Measurements from ENCODE around the gene HCFC2. TPM values are rescaled to one million over a fixed set of nuclear protein-coding genes. Genes with fewer than 3 reads are reported as not detected.

Gene HCFC2
- total and polyA plus RNA-seq, 9 of the 15 experiments (the other 6 are each of a cell fraction or from before 2014, with no cell fraction given) = 1.2 to 6.5 (median 3.8) TPM

DNA sequence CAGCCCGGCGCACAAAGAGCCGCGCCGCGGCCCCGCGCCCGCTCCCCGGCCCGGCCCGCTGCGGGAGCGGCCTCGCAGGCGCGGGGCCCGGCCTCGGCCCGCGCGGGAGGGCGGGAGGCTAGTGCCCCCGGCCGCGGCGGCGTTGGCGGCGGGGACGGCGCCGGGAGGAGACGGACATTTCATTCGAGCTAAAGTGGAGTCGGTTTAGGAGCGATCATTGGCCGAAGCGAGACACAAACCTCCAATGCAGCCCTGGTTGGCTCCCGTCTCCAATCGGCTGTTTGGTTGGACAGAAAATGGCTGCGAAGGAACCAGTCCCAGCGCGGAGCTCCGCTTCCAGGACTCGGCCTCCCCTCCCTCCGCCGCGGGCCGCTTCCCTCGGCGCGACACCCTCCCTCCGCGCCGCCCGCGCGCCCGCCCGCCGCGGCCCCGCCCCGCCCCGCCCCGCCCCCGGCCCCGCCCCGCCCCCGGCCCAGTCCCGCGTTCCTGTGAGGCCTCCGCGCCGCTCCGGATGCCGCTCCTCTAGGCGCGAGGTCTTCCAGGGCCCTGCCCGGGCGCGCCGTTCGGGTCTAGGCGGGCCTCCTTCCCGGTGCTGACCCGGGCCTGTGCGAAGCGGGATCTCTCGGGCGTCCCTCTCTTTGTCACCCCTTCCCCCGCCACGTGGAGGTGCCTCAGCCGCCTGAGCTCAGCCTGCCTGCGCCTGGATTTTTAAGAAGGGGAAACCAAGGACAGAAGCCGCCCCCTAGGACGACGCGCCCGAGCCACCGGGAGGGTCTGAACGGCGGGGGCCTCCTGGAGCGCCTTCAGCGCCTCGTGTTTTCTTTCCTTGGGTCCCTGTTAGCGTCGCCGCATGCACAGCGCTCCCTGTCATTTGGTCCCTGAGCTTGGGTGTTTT lies 73.8 kb downstream of the HCFC2 start, which contains the start of gene NFYB (continued):
- no peak for TF ChIP-seq ZNF77 (CRISPR knock-in tag; IDR thresholded peaks at IDR 0.05)
- TF ChIP-seq ZNF445 (CRISPR knock-in tag; IDR thresholded peaks at IDR 0.05; ENCODE audit: low read depth) = no peak
- TF ChIP-seq HNRNPK (IDR thresholded peaks at IDR 0.05; ENCODE audit: low read depth, low read length, poor library complexity, severe bottlenecking) = no peak
- TF ChIP-seq, protein P1, sequence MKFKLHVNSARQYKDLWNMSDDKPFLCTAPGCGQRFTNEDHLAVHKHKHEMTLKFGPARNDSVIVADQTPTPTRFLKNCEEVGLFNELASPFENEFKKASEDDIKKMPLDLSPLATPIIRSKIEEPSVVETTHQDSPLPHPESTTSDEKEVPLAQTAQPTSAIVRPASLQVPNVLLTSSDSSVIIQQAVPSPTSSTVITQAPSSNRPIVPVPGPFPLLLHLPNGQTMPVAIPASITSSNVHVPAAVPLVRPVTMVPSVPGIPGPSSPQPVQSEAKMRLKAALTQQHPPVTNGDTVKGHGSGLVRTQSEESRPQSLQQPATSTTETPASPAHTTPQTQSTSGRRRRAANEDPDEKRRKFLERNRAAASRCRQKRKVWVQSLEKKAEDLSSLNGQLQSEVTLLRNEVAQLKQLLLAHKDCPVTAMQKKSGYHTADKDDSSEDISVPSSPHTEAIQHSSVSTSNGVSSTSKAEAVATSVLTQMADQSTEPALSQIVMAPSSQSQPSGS (CRISPR knock-in tag; IDR thresholded peaks at IDR 0.05) = no peak
- peak; percentile 31 for TF ChIP-seq SP2 (IDR thresholded peaks at IDR 0.05; ENCODE audit: extremely low read depth, low read depth, low read length, poor library complexity, severe bottlenecking)
- TF ChIP-seq, protein P2, sequence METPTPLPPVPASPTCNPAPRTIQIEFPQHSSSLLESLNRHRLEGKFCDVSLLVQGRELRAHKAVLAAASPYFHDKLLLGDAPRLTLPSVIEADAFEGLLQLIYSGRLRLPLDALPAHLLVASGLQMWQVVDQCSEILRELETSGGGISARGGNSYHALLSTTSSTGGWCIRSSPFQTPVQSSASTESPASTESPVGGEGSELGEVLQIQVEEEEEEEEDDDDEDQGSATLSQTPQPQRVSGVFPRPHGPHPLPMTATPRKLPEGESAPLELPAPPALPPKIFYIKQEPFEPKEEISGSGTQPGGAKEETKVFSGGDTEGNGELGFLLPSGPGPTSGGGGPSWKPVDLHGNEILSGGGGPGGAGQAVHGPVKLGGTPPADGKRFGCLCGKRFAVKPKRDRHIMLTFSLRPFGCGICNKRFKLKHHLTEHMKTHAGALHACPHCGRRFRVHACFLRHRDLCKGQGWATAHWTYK (CRISPR knock-in tag; IDR thresholded peaks at IDR 0.05) = no peak
- peak; percentile 78 for TF ChIP-seq NFYB (IDR thresholded peaks at IDR 0.05; ENCODE audit: extremely low read depth, insufficient read length)
- TF ChIP-seq, protein P3, sequence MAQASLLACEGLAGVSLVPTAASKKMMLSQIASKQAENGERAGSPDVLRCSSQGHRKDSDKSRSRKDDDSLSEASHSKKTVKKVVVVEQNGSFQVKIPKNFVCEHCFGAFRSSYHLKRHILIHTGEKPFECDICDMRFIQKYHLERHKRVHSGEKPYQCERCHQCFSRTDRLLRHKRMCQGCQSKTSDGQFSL (CRISPR knock-in tag; IDR thresholded peaks at IDR 0.05) = no peak
- TF ChIP-seq, protein P3 (tag; IDR thresholded peaks at IDR 0.05) = no peak
- TF ChIP-seq HDAC8 (tag; IDR thresholded peaks at IDR 0.05) = peak; percentile 58; the same call in 1 of the 2 replicates
- TF ChIP-seq TCF7L2 (IDR thresholded peaks at IDR 0.05; ENCODE audit: low read depth, low read length) = no peak
- TF ChIP-seq PTRF (tag; IDR thresholded peaks at IDR 0.05) = no peak
- TF ChIP-seq, protein P4, sequence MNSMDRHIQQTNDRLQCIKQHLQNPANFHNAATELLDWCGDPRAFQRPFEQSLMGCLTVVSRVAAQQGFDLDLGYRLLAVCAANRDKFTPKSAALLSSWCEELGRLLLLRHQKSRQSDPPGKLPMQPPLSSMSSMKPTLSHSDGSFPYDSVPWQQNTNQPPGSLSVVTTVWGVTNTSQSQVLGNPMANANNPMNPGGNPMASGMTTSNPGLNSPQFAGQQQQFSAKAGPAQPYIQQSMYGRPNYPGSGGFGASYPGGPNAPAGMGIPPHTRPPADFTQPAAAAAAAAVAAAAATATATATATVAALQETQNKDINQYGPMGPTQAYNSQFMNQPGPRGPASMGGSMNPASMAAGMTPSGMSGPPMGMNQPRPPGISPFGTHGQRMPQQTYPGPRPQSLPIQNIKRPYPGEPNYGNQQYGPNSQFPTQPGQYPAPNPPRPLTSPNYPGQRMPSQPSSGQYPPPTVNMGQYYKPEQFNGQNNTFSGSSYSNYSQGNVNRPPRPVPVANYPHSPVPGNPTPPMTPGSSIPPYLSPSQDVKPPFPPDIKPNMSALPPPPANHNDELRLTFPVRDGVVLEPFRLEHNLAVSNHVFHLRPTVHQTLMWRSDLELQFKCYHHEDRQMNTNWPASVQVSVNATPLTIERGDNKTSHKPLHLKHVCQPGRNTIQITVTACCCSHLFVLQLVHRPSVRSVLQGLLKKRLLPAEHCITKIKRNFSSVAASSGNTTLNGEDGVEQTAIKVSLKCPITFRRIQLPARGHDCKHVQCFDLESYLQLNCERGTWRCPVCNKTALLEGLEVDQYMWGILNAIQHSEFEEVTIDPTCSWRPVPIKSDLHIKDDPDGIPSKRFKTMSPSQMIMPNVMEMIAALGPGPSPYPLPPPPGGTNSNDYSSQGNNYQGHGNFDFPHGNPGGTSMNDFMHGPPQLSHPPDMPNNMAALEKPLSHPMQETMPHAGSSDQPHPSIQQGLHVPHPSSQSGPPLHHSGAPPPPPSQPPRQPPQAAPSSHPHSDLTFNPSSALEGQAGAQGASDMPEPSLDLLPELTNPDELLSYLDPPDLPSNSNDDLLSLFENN (IDR thresholded peaks at IDR 0.05; ENCODE audit: low read depth in 2 of 2, low read length in 2 of 2) = no peak; a peak in 1 of 4 replicates
- no peak for TF ChIP-seq JUN (IDR thresholded peaks at IDR 0.05; ENCODE audit: borderline replicate concordance, low read depth, low read length)
- TF ChIP-seq JUN (CRISPR knock-in tag; IDR thresholded peaks at IDR 0.05; ENCODE audit: borderline replicate concordance) = no peak
- TF ChIP-seq ESRRA (IDR thresholded peaks at IDR 0.05; ENCODE audit: borderline replicate concordance, low read depth) = no peak
- TF ChIP-seq HCFC1 (IDR thresholded peaks at IDR 0.05; ENCODE audit: low read depth, low read length) = peak; percentile 44; the same call in 1 of the 2 replicates
- TF ChIP-seq, protein P5, sequence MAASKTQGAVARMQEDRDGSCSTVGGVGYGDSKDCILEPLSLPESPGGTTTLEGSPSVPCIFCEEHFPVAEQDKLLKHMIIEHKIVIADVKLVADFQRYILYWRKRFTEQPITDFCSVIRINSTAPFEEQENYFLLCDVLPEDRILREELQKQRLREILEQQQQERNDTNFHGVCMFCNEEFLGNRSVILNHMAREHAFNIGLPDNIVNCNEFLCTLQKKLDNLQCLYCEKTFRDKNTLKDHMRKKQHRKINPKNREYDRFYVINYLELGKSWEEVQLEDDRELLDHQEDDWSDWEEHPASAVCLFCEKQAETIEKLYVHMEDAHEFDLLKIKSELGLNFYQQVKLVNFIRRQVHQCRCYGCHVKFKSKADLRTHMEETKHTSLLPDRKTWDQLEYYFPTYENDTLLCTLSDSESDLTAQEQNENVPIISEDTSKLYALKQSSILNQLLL (CRISPR knock-in tag; IDR thresholded peaks at IDR 0.05; ENCODE audit: borderline replicate concordance) = no peak
